Measurements from ENCODE around the gene FITM2. TPM values are rescaled to one million over a fixed set of nuclear protein-coding genes. Genes with fewer than 3 reads are reported as not detected.

Gene FITM2, protein sequence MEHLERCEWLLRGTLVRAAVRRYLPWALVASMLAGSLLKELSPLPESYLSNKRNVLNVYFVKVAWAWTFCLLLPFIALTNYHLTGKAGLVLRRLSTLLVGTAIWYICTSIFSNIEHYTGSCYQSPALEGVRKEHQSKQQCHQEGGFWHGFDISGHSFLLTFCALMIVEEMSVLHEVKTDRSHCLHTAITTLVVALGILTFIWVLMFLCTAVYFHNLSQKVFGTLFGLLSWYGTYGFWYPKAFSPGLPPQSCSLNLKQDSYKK
- total RNA-seq = 10 to 100 TPM in 4 of 6 donors, 1 to 10 TPM in 2; 8.7 to 15.7 (median 10.9) TPM

DNA sequence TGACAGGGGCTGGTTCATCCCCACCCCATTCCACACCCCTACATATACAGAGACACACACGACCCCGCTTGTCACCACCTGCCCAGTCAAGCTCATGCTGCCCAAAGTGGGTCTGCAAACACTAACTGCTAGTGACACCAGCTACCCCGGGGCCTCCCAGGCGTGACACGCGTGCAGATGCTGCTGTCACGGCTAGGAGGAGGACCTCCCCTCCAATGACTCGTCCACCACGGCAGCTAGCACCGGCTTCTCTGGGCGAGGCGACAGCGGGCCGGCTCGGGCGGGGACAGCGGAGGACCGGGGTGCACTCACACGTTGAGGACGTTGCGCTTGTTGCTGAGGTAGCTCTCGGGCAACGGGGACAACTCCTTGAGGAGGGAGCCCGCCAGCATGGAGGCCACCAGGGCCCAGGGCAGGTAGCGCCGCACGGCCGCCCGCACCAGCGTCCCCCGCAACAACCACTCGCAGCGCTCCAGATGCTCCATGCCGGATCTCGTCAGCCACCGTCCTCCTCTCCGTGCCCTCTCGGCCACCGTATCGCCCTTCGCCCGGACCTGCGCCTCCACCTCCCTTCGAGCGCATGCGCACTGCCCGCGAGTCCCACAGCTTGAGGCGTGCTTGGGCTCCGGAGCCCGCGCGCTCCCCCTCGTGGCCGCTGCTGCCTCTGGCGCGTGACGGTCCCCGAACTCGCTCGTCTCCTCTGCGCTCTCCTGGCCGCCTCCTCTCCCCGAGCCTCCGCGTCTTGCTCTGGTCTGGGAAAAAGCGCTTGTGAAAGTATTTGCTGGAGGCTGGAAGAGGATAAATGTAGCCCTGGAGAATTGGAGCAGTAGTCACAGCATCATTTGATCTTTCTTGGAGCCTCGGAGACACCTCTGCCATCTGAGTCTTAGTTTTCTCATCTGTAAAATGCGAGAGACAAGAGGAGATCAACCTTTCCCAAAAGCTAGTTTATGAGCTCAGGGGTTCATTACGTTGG, at the start of gene FITM2:
TSS of gene FITM2 (minus strand) at position 539 of the 976 bp plus-strand sequence. CDS start at position 485, 54 bp downstream.
- 2 to 7% methylated on average over 15 to 58 of the region's 70 CpGs for WGBS, 2 donors
- ATAC-seq (ENCODE audit: low FRiP score in 2 of 2) = peak; percentile 98 to 99
- Histone ChIP-seq H3K9me3 (no peaks in the 10 kb centered on the region), H3K27ac (peak within 1 kb of the TSS; percentile 62 to 87 (median 79)), H3K4me3 (peak within 1 kb of the TSS; percentile 81 to 96 (median 90)), H3K36me3 (peaks cover 0 to 9% (median 0%) of the 10 kb centered on the region in 4 donors), H3K4me1 (peaks cover 14 to 24% (median 17%) of the 10 kb centered on the region in 4 donors), H3K27me3 (no peaks in the 10 kb centered on the region)
- TF ChIP-seq POLR2A (IDR thresholded peaks at IDR 0.05) = peak in 2 of 4 donors; percentile 66 to 69
- TF ChIP-seq, protein P1, sequence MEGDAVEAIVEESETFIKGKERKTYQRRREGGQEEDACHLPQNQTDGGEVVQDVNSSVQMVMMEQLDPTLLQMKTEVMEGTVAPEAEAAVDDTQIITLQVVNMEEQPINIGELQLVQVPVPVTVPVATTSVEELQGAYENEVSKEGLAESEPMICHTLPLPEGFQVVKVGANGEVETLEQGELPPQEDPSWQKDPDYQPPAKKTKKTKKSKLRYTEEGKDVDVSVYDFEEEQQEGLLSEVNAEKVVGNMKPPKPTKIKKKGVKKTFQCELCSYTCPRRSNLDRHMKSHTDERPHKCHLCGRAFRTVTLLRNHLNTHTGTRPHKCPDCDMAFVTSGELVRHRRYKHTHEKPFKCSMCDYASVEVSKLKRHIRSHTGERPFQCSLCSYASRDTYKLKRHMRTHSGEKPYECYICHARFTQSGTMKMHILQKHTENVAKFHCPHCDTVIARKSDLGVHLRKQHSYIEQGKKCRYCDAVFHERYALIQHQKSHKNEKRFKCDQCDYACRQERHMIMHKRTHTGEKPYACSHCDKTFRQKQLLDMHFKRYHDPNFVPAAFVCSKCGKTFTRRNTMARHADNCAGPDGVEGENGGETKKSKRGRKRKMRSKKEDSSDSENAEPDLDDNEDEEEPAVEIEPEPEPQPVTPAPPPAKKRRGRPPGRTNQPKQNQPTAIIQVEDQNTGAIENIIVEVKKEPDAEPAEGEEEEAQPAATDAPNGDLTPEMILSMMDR (IDR thresholded peaks at IDR 0.05) = peak; percentile 96 to 99 (median 98)
- peak; percentile 83 to 96 for TF ChIP-seq POLR2AphosphoS5 (IDR thresholded peaks at IDR 0.05)
- peak in 1 of 4 donors; percentile 60 for TF ChIP-seq EP300 (IDR thresholded peaks at IDR 0.05)
- peak; percentile 99 to 100 for DNase-seq

DNA sequence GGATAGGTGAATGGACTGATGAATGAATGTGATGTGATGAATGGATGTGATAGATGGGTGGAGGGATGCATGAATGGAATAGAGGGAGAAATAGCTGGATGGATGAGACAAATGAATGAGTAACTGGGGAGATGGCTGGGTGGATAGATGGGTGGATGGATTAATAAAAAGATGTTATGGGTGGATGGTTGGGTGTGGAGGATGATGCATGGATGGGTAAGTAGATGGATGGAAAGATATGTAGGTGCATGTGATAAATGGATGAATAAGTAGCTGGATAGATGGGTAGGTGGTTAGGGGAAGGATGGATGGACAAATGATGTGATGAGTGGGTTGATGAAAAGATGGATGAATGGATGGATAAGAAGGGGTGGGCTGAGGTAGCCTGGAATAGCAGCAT, 49.2 kb upstream of the FITM2 start:
- no peaks in the 10 kb centered on the region for H3K9me3 ChIP-seq
- peaks cover 0 to 6% (median 0%) of the 10 kb centered on the region in 4 donors for H3K4me1 ChIP-seq
- H3K4me3 ChIP-seq = no peak overlapping the region
- no peak for ATAC-seq (ENCODE audit: low FRiP score in 2 of 2)
- H3K36me3 ChIP-seq = no peaks in the 10 kb centered on the region
- DNase-seq = no peak
- no peak overlapping the region for H3K27ac ChIP-seq
- no peaks in the 10 kb centered on the region for H3K27me3 ChIP-seq
- TF ChIP-seq POLR2A (IDR thresholded peaks at IDR 0.05) (no peak), POLR2AphosphoS5 (IDR thresholded peaks at IDR 0.05) (no peak), EP300 (IDR thresholded peaks at IDR 0.05) (no peak)
- TF ChIP-seq, protein P1 (IDR thresholded peaks at IDR 0.05) = no peak

DNA sequence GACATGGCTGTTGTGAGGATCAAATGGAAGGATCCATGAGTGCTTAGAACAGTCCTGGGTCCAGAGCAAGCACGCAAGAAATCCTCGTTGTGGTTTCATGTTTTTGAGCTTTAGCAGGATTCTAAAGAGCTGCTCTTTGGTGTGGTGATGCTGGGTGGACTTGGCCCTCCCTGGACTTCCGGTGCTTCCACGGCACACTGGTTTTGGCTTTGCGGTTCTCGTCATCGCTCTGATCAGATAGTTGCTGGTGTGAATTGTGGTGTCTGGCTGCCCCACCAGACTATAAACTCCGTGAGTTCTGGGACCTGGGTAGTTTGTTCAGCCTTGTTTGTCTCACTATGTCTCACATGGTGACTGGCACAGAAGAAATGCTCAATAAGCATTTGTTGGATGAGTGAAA, 47.8 kb upstream of the FITM2 start:
- Histone ChIP-seq H3K4me3 (no peak overlapping the region), H3K36me3 (no peaks in the 10 kb centered on the region), H3K9me3 (no peaks in the 10 kb centered on the region), H3K27me3 (no peaks in the 10 kb centered on the region), H3K27ac (no peak overlapping the region), H3K4me1 (peaks cover 0 to 6% (median 0%) of the 10 kb centered on the region in 4 donors)
- TF ChIP-seq POLR2AphosphoS5 (IDR thresholded peaks at IDR 0.05) (no peak), EP300 (IDR thresholded peaks at IDR 0.05) (no peak), POLR2A (IDR thresholded peaks at IDR 0.05) (no peak)
- TF ChIP-seq, protein P1 (IDR thresholded peaks at IDR 0.05) = no peak
- DNase-seq (no peak), ATAC-seq (ENCODE audit: low FRiP score in 2 of 2) (no peak)
- WGBS, 2 donors = 91 to 92% methylated on average over 8 of the region's 8 CpGs

DNA sequence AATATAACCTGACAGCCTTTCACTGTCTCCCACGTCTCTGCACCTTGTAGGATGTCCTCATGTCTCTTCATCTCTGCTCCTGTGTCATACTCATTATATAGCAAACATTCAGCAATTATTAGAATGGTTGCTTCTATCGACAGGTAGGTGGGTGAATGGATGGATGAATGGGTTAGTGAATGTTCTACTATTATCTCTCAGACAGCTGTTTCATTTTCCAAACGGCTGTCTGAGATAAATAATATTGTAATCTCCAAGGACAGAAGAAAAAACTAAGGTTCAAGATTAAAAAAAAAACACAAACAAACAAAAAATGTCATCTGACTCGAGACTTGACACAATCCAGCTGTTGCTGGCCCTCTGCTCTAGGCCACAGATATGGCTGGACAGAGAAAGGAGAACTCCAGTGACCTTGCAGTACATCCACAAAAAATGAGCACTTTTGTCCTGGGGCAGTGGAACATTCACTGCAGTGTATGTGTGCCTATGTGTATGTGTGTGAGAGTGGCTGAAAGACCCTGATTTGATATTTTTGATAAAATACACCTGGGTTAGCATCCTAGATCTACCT, 46.6 kb upstream of the FITM2 start:
- Histone ChIP-seq H3K27me3 (no peaks in the 10 kb centered on the region), H3K9me3 (no peaks in the 10 kb centered on the region), H3K36me3 (no peaks in the 10 kb centered on the region), H3K27ac (no peak overlapping the region), H3K4me3 (no peak overlapping the region), H3K4me1 (peaks cover 0 to 6% (median 0%) of the 10 kb centered on the region in 4 donors)
- no peak for TF ChIP-seq EP300 (IDR thresholded peaks at IDR 0.05)
- TF ChIP-seq, protein P1 (IDR thresholded peaks at IDR 0.05) = no peak
- peak; percentile 39 to 55 for TF ChIP-seq POLR2AphosphoS5 (IDR thresholded peaks at IDR 0.05)
- DNase-seq (no peak), ATAC-seq (ENCODE audit: low FRiP score in 2 of 2) (no peak)
- WGBS, 2 donors = 56 to 66% methylated on average over 4 of the region's 4 CpGs

All from upper lobe of left lung (tissue), 6 donors.